Lower lobe of right lung (tissue), 2 donors: ENCODE data around the gene LMO2. TPM values are rescaled to one million over a fixed set of nuclear protein-coding genes. Genes with fewer than 3 reads are reported as not detected.

Source experiments
- ATAC-seq, 2 donors: fragments of 200-7000 bp; cut with Tn5 transposase; one replicate each; pipeline ENCODE4 v1.9.1; 2020 to 2022; ENCODE audit warnings: mild to moderate bottlenecking in 2 of 2, moderate library complexity in 2 of 2
- DNase-seq: peaks from one replicate; pipeline ENCODE4 v3.0.0-alpha.2; 2020
- H3K27ac ChIP-seq: fragments of 200-600 bp; one replicate; pipeline ENCODE4 v1.8.0; 2022
- H3K27me3 ChIP-seq: fragments of 200-600 bp; one replicate; pipeline ENCODE4 v1.8.0; 2022; ENCODE audit warnings: low read depth
- H3K36me3 ChIP-seq: fragments of 200-600 bp; one replicate; pipeline ENCODE4 v1.8.0; 2022; ENCODE audit warnings: mild to moderate bottlenecking
- H3K4me1 ChIP-seq: fragments of 200-600 bp; one replicate; pipeline ENCODE4 v1.8.0; 2022
- H3K4me3 ChIP-seq: fragments of 200-600 bp; one replicate; pipeline ENCODE4 v1.8.0; 2022; ENCODE audit warnings: mild to moderate bottlenecking
- H3K9me3 ChIP-seq: fragments of 200-600 bp; one replicate; pipeline ENCODE4 v1.8.0; 2022
- CTCF ChIP-seq: fragments of 200-600 bp; IDR thresholded peaks from one replicate; pipeline ENCODE4 v1.8.0; 2022; ENCODE audit warnings: antibody characterized with exemption, mild to moderate bottlenecking
- intact Hi-C: fragments of 100-400 bp; cut with DNase I; formaldehyde crosslinking; loops from one replicate; pipeline ENCODE4 v1.11.0; 2022
- total RNA-seq: library from RNA; stranded (reverse); fragmentation: NEBNext Ultra II Directional; extraction: Animal tissue kit (Norgen Biotek cat#: 25700); gene quantifications from one replicate; pipeline ENCODE4 v1.2.1, GENCODE V29; 2021
- donor health status: DM: no; HTN: yes; CAD: no; lungs with severe emphysema.

LMO2 gene
- total RNA-seq, 1 donor from 2014 or later = 56.4 TPM

DNA sequence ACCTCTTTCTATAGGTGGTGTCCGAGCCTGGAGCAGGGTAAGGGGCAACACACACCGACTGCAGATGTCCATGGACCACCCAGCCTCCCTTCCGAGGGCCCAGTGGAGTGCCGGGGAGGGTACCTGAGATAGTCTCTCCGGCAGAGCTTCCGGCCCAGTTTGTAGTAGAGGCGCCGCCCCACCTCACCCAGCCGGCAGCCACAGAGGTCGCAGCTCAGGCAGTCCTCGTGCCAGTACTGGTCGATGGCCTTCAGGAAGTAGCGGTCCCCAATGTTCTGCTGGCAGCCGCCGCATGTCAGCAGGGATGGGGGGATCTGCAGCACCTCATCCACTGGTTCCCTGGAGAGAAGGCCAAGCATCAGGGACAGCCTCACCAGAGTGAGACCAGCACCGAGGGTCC lies 27.4 kb downstream of the LMO2 start:
- no peak for DNase-seq
- Histone ChIP-seq H3K9me3 (no peaks in the 10 kb centered on the region), H3K27me3 (peaks cover 4% of the 10 kb centered on the region), H3K36me3 (peaks cover 28% of the 10 kb centered on the region), H3K4me3 (no peak overlapping the region), H3K4me1 (peaks cover 29% of the 10 kb centered on the region), H3K27ac (no peak overlapping the region)
- intact Hi-C loops = no loop called here
- ATAC-seq = no peak
- TF ChIP-seq CTCF = no peak

- peaks cover under 1% of the 10 kb centered on the region for H3K27me3 ChIP-seq
- intact Hi-C loops = no loop called here
- H3K4me3 ChIP-seq = no peak overlapping the region
- no peaks in the 10 kb centered on the region for H3K9me3 ChIP-seq
- no peak for TF ChIP-seq CTCF
- DNase-seq (no peak), ATAC-seq (no peak)
- no peak overlapping the region for H3K27ac ChIP-seq
- peaks cover 25% of the 10 kb centered on the region for H3K4me1 ChIP-seq
- peaks cover 37% of the 10 kb centered on the region for H3K36me3 ChIP-seq
Observed at GRCh38 chr11:33863418-33864172, 28.3 kb downstream of the LMO2 start.

- H3K4me1 ChIP-seq = peaks cover 24% of the 10 kb centered on the region
Observed at GRCh38 chr11:33861941-33862589, 29.8 kb downstream of the LMO2 start.

DNA sequence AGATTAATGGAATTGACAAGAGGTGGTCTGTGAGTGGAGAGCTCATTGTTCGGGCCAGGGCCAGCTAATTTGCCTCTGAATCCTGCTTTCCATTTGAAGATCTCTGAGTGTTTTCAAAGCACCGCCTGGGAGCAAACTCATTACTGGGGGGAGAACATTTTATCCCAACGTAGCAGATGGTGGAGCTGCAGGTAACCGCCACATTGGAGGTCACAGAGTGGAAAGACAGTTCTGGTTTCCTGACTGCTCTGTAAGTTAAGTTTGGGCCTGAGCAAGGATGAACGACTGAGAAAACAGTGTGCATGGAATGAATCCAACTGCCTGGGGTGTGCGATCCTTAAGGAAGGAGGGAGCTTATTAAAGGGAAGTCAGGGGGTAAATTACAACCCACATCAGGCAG lies 30.5 kb downstream of the LMO2 start:
- ATAC-seq = no peak
- peaks cover 24% of the 10 kb centered on the region for H3K4me1 ChIP-seq
- TF ChIP-seq CTCF = no peak
- H3K27me3 ChIP-seq = no peaks in the 10 kb centered on the region
- intact Hi-C loops = no loop called here
- H3K36me3 ChIP-seq = peaks cover 43% of the 10 kb centered on the region
- DNase-seq = no peak
- no peak overlapping the region for H3K4me3 ChIP-seq
- no peak overlapping the region for H3K27ac ChIP-seq
- no peaks in the 10 kb centered on the region for H3K9me3 ChIP-seq

More at GRCh38 chr11:33861941-33862589, 29.8 kb downstream of the LMO2 start:
- H3K9me3 ChIP-seq = no peaks in the 10 kb centered on the region
- H3K4me3 ChIP-seq = no peak overlapping the region
- peaks cover 41% of the 10 kb centered on the region for H3K36me3 ChIP-seq
- ATAC-seq = no peak
- H3K27me3 ChIP-seq = no peaks in the 10 kb centered on the region
- no peak for DNase-seq
- H3K27ac ChIP-seq = no peak overlapping the region
- intact Hi-C loops = no loop called here
- no peak for TF ChIP-seq CTCF

- no peak overlapping the region for H3K4me3 ChIP-seq
- H3K9me3 ChIP-seq = no peaks in the 10 kb centered on the region
- H3K4me1 ChIP-seq = peaks cover 21% of the 10 kb centered on the region
- ATAC-seq (no peak), DNase-seq (no peak)
- intact Hi-C loops = no loop called here
- no peak for TF ChIP-seq CTCF
- H3K27me3 ChIP-seq = no peaks in the 10 kb centered on the region
- no peak overlapping the region for H3K27ac ChIP-seq
- peaks cover 43% of the 10 kb centered on the region for H3K36me3 ChIP-seq
Observed at GRCh38 chr11:33860926-33861325, 30.9 kb downstream of the LMO2 start.
